ENCODE data around the gene RPL36.

The RPL36 gene

GRCh38 chr19:5661483-5661882, 28.6 kb upstream of the RPL36 start:
- Histone ChIP-seq H3K79me2 (ENCODE audit: insufficient read depth, low read length) (no peaks in the 10 kb centered on the region), H2AFZ (ENCODE audit: low read length) (no peak overlapping the region), H3K27me3 (ENCODE audit: insufficient read depth, low read length, poor library complexity, severe bottlenecking) (no peaks in the 10 kb centered on the region), H3K4me1 (ENCODE audit: insufficient read depth, low read length, poor library complexity, severe bottlenecking) (no peaks in the 10 kb centered on the region), H3F3A (ENCODE audit: low read depth) (no peaks in the 10 kb centered on the region), H3K9me2 (replicated peaks; ENCODE audit: low read depth, low read length) (no peaks in the 10 kb centered on the region), H3K36me3 (ENCODE audit: insufficient read depth, low read length) (peaks cover 88% of the 10 kb centered on the region), H3K9ac (ENCODE audit: low read depth, low read length, poor library complexity, severe bottlenecking) (no peak overlapping the region), H3K4me3 (ENCODE audit: low read length, poor library complexity, severe bottlenecking) (no peak overlapping the region), H4K20me1 (ENCODE audit: insufficient read depth, low read length, poor library complexity, severe bottlenecking) (no peaks in the 10 kb centered on the region), H3K9me3 (ENCODE audit: insufficient read depth, low read depth, low read length) (no peaks in the 10 kb centered on the region), H3K4me2 (ENCODE audit: low read depth, low read length, poor library complexity, severe bottlenecking) (no peak overlapping the region)
- TF ChIP-seq CTCF (conservative IDR thresholded peaks at IDR 0.05; ENCODE audit: low read length) (no peak), EZH2phosphoT487 (IDR thresholded peaks at IDR 0.05; ENCODE audit: borderline replicate concordance) (no peak)

DNA sequence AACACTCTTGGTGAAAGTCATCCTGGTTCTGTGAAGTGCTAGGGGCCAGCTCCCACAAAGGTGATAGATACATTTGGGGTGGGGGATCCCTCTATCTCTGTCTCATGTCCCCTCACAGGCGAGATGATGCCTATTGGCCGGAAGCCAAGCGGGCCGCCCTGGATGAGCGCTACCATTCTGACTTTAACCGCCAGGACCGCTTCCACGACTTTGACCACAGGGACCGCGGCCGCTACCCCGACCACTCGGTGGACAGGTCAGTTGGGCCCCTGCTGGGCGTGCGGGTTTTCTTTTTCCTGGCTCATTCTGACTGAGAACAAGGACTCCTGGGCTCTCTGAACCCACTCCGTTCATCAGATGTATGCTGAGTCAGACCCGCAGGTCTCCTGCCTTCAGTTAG, 26.2 kb upstream of the RPL36 start:
- Histone ChIP-seq H3K36me3 (ENCODE audit: insufficient read depth, low read length) (peaks cover 91% of the 10 kb centered on the region), H4K20me1 (ENCODE audit: insufficient read depth, low read length, poor library complexity, severe bottlenecking) (no peaks in the 10 kb centered on the region), H3K27me3 (ENCODE audit: insufficient read depth, low read length, poor library complexity, severe bottlenecking) (no peaks in the 10 kb centered on the region), H3K79me2 (ENCODE audit: insufficient read depth, low read length) (no peaks in the 10 kb centered on the region), H3K9ac (ENCODE audit: low read depth, low read length, poor library complexity, severe bottlenecking) (no peak overlapping the region), H3F3A (ENCODE audit: low read depth) (no peaks in the 10 kb centered on the region), H3K4me1 (ENCODE audit: insufficient read depth, low read length, poor library complexity, severe bottlenecking) (no peaks in the 10 kb centered on the region), H2AFZ (ENCODE audit: low read length) (no peak overlapping the region), H3K9me2 (replicated peaks; ENCODE audit: low read depth, low read length) (no peaks in the 10 kb centered on the region), H3K4me3 (ENCODE audit: low read length, poor library complexity, severe bottlenecking) (no peak overlapping the region), H3K4me2 (ENCODE audit: low read depth, low read length, poor library complexity, severe bottlenecking) (no peak overlapping the region), H3K9me3 (ENCODE audit: insufficient read depth, low read depth, low read length) (no peaks in the 10 kb centered on the region)
- TF ChIP-seq CTCF (conservative IDR thresholded peaks at IDR 0.05; ENCODE audit: low read length): no peak

DNA sequence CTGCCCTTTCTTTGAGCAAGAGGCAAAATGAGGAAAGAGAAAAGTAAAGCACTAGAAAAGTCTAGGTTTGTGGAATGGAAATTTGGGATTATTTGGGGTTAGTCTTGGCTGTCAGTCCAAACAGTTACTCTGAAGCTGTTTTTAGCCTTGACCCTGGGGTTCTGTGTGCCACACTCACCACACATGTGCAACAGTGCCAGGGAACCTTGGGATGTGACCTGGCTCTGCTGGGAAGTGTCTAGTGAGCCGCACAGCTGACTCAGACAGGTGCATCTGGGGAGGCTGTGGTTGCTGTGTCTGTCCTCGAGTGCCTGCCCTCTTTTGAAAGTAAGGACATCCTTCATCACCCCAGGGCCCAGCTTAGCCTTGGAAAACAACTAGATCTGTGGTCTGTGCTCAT, 25.6 kb upstream of the RPL36 start:
- Histone ChIP-seq H3K36me3 (ENCODE audit: insufficient read depth, low read length) (peaks cover 91% of the 10 kb centered on the region), H3K9me2 (replicated peaks; ENCODE audit: low read depth, low read length) (no peaks in the 10 kb centered on the region), H4K20me1 (ENCODE audit: insufficient read depth, low read length, poor library complexity, severe bottlenecking) (no peaks in the 10 kb centered on the region), H2AFZ (ENCODE audit: low read length) (no peak overlapping the region), H3K27me3 (ENCODE audit: insufficient read depth, low read length, poor library complexity, severe bottlenecking) (no peaks in the 10 kb centered on the region), H3K79me2 (ENCODE audit: insufficient read depth, low read length) (no peaks in the 10 kb centered on the region), H3K4me1 (ENCODE audit: insufficient read depth, low read length, poor library complexity, severe bottlenecking) (no peaks in the 10 kb centered on the region), H3K9me3 (ENCODE audit: insufficient read depth, low read depth, low read length) (no peaks in the 10 kb centered on the region), H3K9ac (ENCODE audit: low read depth, low read length, poor library complexity, severe bottlenecking) (no peak overlapping the region), H3F3A (ENCODE audit: low read depth) (no peaks in the 10 kb centered on the region), H3K4me2 (ENCODE audit: low read depth, low read length, poor library complexity, severe bottlenecking) (no peak overlapping the region), H3K4me3 (ENCODE audit: low read length, poor library complexity, severe bottlenecking) (no peak overlapping the region)
- no peak for TF ChIP-seq CTCF (conservative IDR thresholded peaks at IDR 0.05; ENCODE audit: low read length)
- TF ChIP-seq EZH2phosphoT487 (IDR thresholded peaks at IDR 0.05; ENCODE audit: borderline replicate concordance): no peak

Data from Loucy (cell line).